Measurements from ENCODE around the gene TGFB3. TPM values are rescaled to one million over a fixed set of nuclear protein-coding genes. Genes with fewer than 3 reads are reported as not detected.
"Not testable (repeated sequence)": the region's sequence is repeated elsewhere in the genome, so short reads cannot be mapped to it uniquely, and the experiment has no call there.

Gene TGFB3
- total RNA-seq, 1 donor from 2014 or later, result 55.7 TPM

GRCh38 chr14:76019676-76020075, 37.9 kb upstream of the TGFB3 start:
- H3K27me3 Mint-ChIP-seq (ENCODE audit: unreplicated experiment), result peaks cover 1% of the 10 kb centered on the region
- H3K4me1 Mint-ChIP-seq (ENCODE audit: low read depth, unreplicated experiment), result no peaks in the 10 kb centered on the region
- no peak for DNase-seq
- H3K4me3 Mint-ChIP-seq (ENCODE audit: unreplicated experiment), result no peak overlapping the region
- peaks cover 36% of the 10 kb centered on the region for H3K36me3 Mint-ChIP-seq (ENCODE audit: unreplicated experiment)
- no peak overlapping the region for H3K27ac Mint-ChIP-seq (ENCODE audit: unreplicated experiment)
- peaks cover 7% of the 10 kb centered on the region for H3K9me3 Mint-ChIP-seq (ENCODE audit: unreplicated experiment)
- no peak for TF ChIP-seq CTCF (IDR thresholded peaks at IDR 0.05; ENCODE audit: partially characterized antibody, unreplicated experiment)

GRCh38 chr14:76015668-76016067, 33.9 kb upstream of the TGFB3 start:
- no peaks in the 10 kb centered on the region for H3K4me1 Mint-ChIP-seq (ENCODE audit: low read depth, unreplicated experiment)
- TF ChIP-seq CTCF (IDR thresholded peaks at IDR 0.05; ENCODE audit: partially characterized antibody, unreplicated experiment), result no peak
- peaks cover 1% of the 10 kb centered on the region for H3K27me3 Mint-ChIP-seq (ENCODE audit: unreplicated experiment)
- H3K9me3 Mint-ChIP-seq (ENCODE audit: unreplicated experiment), result peaks cover 7% of the 10 kb centered on the region
- no peak overlapping the region for H3K27ac Mint-ChIP-seq (ENCODE audit: unreplicated experiment)
- DNase-seq, result no peak
- peaks cover 45% of the 10 kb centered on the region for H3K36me3 Mint-ChIP-seq (ENCODE audit: unreplicated experiment)
- no peak overlapping the region for H3K4me3 Mint-ChIP-seq (ENCODE audit: unreplicated experiment)

GRCh38 chr14:76015191-76015590, 33.4 kb upstream of the TGFB3 start:
- DNase-seq, result no peak
- no peak for TF ChIP-seq CTCF (IDR thresholded peaks at IDR 0.05; ENCODE audit: partially characterized antibody, unreplicated experiment)

GRCh38 chr14:76012354-76012753, 30.6 kb upstream of the TGFB3 start:
- TF ChIP-seq CTCF (IDR thresholded peaks at IDR 0.05; ENCODE audit: partially characterized antibody, unreplicated experiment), result no peak
- Mint-ChIP-seq H3K27ac (ENCODE audit: unreplicated experiment) (no peak overlapping the region), H3K4me1 (ENCODE audit: low read depth, unreplicated experiment) (no peaks in the 10 kb centered on the region), H3K4me3 (ENCODE audit: unreplicated experiment) (no peak overlapping the region), H3K9me3 (ENCODE audit: unreplicated experiment) (no peaks in the 10 kb centered on the region), H3K27me3 (ENCODE audit: unreplicated experiment) (no peaks in the 10 kb centered on the region), H3K36me3 (ENCODE audit: unreplicated experiment) (peaks cover 16% of the 10 kb centered on the region)
- DNase-seq, result no peak

More at GRCh38 chr14:76015191-76015590, 33.4 kb upstream of the TGFB3 start:
- no peak overlapping the region for H3K27ac Mint-ChIP-seq (ENCODE audit: unreplicated experiment)
- no peak overlapping the region for H3K4me3 Mint-ChIP-seq (ENCODE audit: unreplicated experiment)
- H3K9me3 Mint-ChIP-seq (ENCODE audit: unreplicated experiment), result peaks cover 3% of the 10 kb centered on the region
- H3K27me3 Mint-ChIP-seq (ENCODE audit: unreplicated experiment), result peaks cover 1% of the 10 kb centered on the region
- H3K36me3 Mint-ChIP-seq (ENCODE audit: unreplicated experiment), result peaks cover 40% of the 10 kb centered on the region
- no peaks in the 10 kb centered on the region for H3K4me1 Mint-ChIP-seq (ENCODE audit: low read depth, unreplicated experiment)

GRCh38 chr14:76011930-76012329, 30.1 kb upstream of the TGFB3 start:
- no peak overlapping the region for H3K27ac Mint-ChIP-seq (ENCODE audit: unreplicated experiment)
- H3K36me3 Mint-ChIP-seq (ENCODE audit: unreplicated experiment), result peaks cover 17% of the 10 kb centered on the region
- TF ChIP-seq CTCF (IDR thresholded peaks at IDR 0.05; ENCODE audit: partially characterized antibody, unreplicated experiment), result no peak
- DNase-seq, result no peak
- no peaks in the 10 kb centered on the region for H3K9me3 Mint-ChIP-seq (ENCODE audit: unreplicated experiment)
- H3K4me3 Mint-ChIP-seq (ENCODE audit: unreplicated experiment), result no peak overlapping the region
- H3K27me3 Mint-ChIP-seq (ENCODE audit: unreplicated experiment), result no peaks in the 10 kb centered on the region
- no peaks in the 10 kb centered on the region for H3K4me1 Mint-ChIP-seq (ENCODE audit: low read depth, unreplicated experiment)

GRCh38 chr14:76009627-76010026, 27.8 kb upstream of the TGFB3 start:
- peaks cover 28% of the 10 kb centered on the region for H3K36me3 Mint-ChIP-seq (ENCODE audit: unreplicated experiment)
- not testable (repeated sequence) for H3K4me3 Mint-ChIP-seq (ENCODE audit: unreplicated experiment)

More at GRCh38 chr14:76009627-76010026, 27.8 kb upstream of the TGFB3 start:
- H3K4me1 Mint-ChIP-seq (ENCODE audit: low read depth, unreplicated experiment); H3K27me3 Mint-ChIP-seq (ENCODE audit: unreplicated experiment); H3K9me3 Mint-ChIP-seq (ENCODE audit: unreplicated experiment); DNase-seq; H3K27ac Mint-ChIP-seq (ENCODE audit: unreplicated experiment): not testable (repeated sequence)
